GM12892 (cell line): Measurements from ENCODE around the gene GOLPH3L.

Experiments used
- POLR2A ChIP-seq: IDR thresholded peaks from 2 replicates; pipeline ENCODE4 v1.6.1; 2011; ENCODE audit warnings: low read depth, low read length, control low read depth
- TAF1 ChIP-seq: IDR thresholded peaks from 2 replicates; pipeline ENCODE4 v1.6.1; 2011; ENCODE audit warnings: low read depth, mild to moderate bottlenecking, control low read depth, low read length, borderline replicate concordance

DNA sequence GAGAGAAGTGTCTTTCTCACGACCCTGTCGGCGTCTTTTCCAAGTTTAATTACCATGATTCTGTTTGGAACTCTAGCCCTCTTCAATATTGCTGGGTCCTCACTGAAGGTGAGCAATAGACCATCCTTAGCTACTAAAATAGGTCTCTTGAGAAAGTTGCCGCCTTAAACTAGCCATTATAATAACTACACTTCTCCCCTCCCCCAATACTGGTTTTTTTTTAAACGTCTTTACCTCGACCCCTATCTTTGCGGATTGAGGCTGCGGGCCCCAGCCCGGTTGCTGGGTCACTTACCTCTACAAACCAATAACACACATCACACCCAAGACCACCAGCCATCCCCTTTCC is 68.2 kb downstream of the GOLPH3L start:
- TF ChIP-seq POLR2A = no peak
- TF ChIP-seq TAF1 = no peak; the same call in 1 of the 2 replicates
